ENCODE data around the gene DPYSL4. TPM values are rescaled to one million over a fixed set of nuclear protein-coding genes. Genes with fewer than 3 reads are reported as not detected.

The DPYSL4 gene
- total and polyA plus RNA-seq, 2 experiments from 2014 or later: 10.6 to 23.9 TPM

DNA sequence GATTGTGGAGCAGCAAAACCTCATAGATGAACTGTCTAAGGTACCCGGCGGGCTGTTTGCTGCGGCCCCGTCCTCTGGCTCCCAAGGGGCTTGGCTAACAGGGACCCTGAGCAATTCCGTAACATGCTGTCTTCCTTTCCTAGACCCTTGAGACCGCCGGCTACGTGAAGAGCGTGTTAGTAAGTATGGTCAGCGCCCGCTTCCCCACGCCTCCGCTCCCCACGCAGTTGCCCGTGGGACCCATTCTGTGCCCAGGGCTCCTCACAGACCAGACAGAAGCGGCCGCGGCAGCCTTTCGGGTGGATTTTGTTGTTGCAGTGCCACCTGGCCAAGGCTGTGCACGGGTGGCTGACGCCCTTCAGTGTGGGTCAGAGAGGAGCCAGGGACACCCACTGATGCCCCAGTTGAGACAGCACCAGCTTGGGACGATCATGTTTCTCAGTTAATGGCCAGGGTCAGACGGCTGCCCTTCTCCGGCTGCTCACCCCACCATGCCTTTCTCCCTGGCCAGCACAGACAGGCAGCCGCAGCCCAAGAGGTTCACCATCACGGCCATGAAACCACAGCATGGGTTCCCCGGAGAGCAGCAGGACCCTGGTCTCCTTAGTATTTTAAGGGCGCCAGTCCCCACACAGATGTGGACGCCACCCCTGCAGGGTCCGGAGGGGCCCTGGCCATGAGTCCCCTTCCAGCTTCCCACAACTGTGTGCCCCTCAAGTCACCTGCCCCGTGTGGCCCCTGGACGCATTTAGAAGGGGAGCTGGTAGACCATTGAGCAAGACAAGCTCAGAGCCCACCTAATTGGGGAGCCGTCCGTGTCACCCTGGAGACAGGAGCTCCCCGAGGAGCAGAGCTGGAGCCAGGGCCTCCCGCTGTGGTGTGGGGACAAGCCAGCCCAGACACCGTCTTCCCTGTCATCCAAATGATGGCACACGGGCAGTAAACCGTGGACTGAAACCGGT lies 49.4 kb upstream of the DPYSL4 start:
- Histone ChIP-seq H2AFZ (no peak overlapping the region), H4K20me1 (replicated peaks; ENCODE audit: insufficient read depth) (no peaks in the 10 kb centered on the region), H3F3A (replicated peaks; ENCODE audit: low read depth) (no peaks in the 10 kb centered on the region), H3K27me3 (ENCODE audit: insufficient read depth) (no peaks in the 10 kb centered on the region), H3K36me3 (ENCODE audit: insufficient read depth) (no peaks in the 10 kb centered on the region), H3K4me3 (no peak overlapping the region), H3K79me2 (replicated peaks; ENCODE audit: insufficient read depth) (no peaks in the 10 kb centered on the region), H3K9me2 (ENCODE audit: insufficient read depth) (no peaks in the 10 kb centered on the region), H3K4me2 (no peak overlapping the region), H3K4me1 (ENCODE audit: insufficient read depth) (no peaks in the 10 kb centered on the region), H3K27ac (ENCODE audit: low read depth) (no peak overlapping the region)
- Mint-ChIP-seq H3K9me3 (no peaks in the 10 kb centered on the region), H3K27me3 (ENCODE audit: insufficient read depth, low read depth, poor library complexity) (peaks cover 5% of the 10 kb centered on the region), H3K36me3 (ENCODE audit: low read depth) (no peaks in the 10 kb centered on the region), H3K27ac (no peak overlapping the region), H3K4me3 (no peak overlapping the region), H3K4me1 (peaks cover 7% of the 10 kb centered on the region)
- TF ChIP-seq REST (IDR thresholded peaks at IDR 0.05; ENCODE audit: unreplicated experiment) (no peak), CTCF (conservative IDR thresholded peaks at IDR 0.05; ENCODE audit: low read depth in 2 of 2) (no peak), ZNF331 (CRISPR knock-in tag; IDR thresholded peaks at IDR 0.05; ENCODE audit: low read depth) (no peak), CREB1 (CRISPR knock-in tag; IDR thresholded peaks at IDR 0.05; ENCODE audit: low read depth) (no peak), EZH2 (IDR thresholded peaks at IDR 0.05; ENCODE audit: low read depth, unreplicated experiment) (no peak), NANOG (IDR thresholded peaks at IDR 0.05; ENCODE audit: borderline replicate concordance) (no peak), POLR2AphosphoS5 (IDR thresholded peaks at IDR 0.05; ENCODE audit: low read depth) (no peak), STAT1 (IDR thresholded peaks at IDR 0.05; ENCODE audit: unreplicated experiment) (no peak), JUNB (IDR thresholded peaks at IDR 0.05; ENCODE audit: unreplicated experiment) (no peak), ZNF114 (CRISPR knock-in tag; IDR thresholded peaks at IDR 0.05) (no peak), EZH2phosphoT487 (IDR thresholded peaks at IDR 0.05; ENCODE audit: unreplicated experiment) (no peak)
- TF ChIP-seq, protein P1, sequence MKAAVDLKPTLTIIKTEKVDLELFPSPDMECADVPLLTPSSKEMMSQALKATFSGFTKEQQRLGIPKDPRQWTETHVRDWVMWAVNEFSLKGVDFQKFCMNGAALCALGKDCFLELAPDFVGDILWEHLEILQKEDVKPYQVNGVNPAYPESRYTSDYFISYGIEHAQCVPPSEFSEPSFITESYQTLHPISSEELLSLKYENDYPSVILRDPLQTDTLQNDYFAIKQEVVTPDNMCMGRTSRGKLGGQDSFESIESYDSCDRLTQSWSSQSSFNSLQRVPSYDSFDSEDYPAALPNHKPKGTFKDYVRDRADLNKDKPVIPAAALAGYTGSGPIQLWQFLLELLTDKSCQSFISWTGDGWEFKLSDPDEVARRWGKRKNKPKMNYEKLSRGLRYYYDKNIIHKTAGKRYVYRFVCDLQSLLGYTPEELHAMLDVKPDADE (IDR thresholded peaks at IDR 0.05): no peak
- TF ChIP-seq, protein P2, sequence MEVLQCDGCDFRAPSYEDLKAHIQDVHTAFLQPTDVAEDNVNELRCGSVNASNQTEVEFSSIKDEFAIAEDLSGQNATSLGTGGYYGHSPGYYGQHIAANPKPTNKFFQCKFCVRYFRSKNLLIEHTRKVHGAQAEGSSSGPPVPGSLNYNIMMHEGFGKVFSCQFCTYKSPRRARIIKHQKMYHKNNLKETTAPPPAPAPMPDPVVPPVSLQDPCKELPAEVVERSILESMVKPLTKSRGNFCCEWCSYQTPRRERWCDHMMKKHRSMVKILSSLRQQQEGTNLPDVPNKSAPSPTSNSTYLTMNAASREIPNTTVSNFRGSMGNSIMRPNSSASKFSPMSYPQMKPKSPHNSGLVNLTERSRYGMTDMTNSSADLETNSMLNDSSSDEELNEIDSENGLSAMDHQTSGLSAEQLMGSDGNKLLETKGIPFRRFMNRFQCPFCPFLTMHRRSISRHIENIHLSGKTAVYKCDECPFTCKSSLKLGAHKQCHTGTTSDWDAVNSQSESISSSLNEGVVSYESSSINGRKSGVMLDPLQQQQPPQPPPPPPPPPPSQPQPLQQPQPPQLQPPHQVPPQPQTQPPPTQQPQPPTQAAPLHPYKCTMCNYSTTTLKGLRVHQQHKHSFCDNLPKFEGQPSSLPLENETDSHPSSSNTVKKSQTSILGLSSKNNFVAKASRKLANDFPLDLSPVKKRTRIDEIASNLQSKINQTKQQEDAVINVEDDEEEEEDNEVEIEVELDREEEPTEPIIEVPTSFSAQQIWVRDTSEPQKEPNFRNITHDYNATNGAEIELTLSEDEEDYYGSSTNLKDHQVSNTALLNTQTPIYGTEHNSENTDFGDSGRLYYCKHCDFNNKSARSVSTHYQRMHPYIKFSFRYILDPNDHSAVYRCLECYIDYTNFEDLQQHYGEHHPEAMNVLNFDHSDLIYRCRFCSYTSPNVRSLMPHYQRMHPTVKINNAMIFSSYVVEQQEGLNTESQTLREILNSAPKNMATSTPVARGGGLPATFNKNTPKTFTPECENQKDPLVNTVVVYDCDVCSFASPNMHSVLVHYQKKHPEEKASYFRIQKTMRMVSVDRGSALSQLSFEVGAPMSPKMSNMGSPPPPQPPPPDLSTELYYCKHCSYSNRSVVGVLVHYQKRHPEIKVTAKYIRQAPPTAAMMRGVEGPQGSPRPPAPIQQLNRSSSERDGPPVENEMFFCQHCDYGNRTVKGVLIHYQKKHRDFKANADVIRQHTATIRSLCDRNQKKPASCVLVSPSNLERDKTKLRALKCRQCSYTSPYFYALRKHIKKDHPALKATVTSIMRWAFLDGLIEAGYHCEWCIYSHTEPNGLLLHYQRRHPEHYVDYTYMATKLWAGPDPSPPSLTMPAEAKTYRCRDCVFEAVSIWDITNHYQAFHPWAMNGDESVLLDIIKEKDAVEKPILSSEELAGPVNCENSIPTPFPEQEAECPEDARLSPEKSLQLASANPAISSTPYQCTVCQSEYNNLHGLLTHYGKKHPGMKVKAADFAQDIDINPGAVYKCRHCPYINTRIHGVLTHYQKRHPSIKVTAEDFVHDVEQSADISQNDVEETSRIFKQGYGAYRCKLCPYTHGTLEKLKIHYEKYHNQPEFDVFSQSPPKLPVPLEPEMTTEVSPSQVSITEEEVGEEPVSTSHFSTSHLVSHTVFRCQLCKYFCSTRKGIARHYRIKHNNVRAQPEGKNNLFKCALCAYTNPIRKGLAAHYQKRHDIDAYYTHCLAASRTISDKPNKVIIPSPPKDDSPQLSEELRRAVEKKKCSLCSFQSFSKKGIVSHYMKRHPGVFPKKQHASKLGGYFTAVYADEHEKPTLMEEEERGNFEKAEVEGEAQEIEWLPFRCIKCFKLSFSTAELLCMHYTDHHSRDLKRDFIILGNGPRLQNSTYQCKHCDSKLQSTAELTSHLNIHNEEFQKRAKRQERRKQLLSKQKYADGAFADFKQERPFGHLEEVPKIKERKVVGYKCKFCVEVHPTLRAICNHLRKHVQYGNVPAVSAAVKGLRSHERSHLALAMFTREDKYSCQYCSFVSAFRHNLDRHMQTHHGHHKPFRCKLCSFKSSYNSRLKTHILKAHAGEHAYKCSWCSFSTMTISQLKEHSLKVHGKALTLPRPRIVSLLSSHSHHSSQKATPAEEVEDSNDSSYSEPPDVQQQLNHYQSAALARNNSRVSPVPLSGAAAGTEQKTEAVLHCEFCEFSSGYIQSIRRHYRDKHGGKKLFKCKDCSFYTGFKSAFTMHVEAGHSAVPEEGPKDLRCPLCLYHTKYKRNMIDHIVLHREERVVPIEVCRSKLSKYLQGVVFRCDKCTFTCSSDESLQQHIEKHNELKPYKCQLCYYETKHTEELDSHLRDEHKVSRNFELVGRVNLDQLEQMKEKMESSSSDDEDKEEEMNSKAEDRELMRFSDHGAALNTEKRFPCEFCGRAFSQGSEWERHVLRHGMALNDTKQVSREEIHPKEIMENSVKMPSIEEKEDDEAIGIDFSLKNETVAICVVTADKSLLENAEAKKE (CRISPR knock-in tag; IDR thresholded peaks at IDR 0.05): no peak
- ATAC-seq (no peak), DNase-seq (ENCODE audit: low spot score) (no peak)

Measured in GM23338 (cell line).